A673 (cell line): ENCODE results near the gene ZNF75A. TPM values are rescaled to one million over a fixed set of nuclear protein-coding genes. Genes with fewer than 3 reads are reported as not detected.

ENCODE experiments used
- BruUV-seq: library from RNA; stranded (reverse); fragments of 400-500 nt; replicated peaks from 2 replicates; lab custom pipeline; 2021; lab: Mats Ljungman, UMichigan
- CTCF ChIA-PET: fragments of 300-600 bp; sonication (Branson Sonifier 250); formaldehyde crosslinking; loops from one replicate; lab custom pipeline; 2022; ENCODE audit warnings: antibody characterized with exemption; lab: Charles Lee
- POLR2A ChIA-PET: fragments of 300-600 bp; sonication (Branson Sonifier 250); formaldehyde crosslinking; loops from one replicate; lab custom pipeline; 2022; ENCODE audit warnings: antibody characterized with exemption; ENCODE audit not compliant: low non-redundant PET; lab: Charles Lee
- DNase-seq: peaks from one replicate; pipeline ENCODE4 v3.0.0-alpha.2; 2015; ENCODE audit warnings: low spot score
- H3K27ac ChIP-seq: fragments of 200-600 bp; sonication (generic); 2 replicates; pipeline ENCODE4 v1.5.1; 2016; ENCODE audit warnings: mixed run types, low read depth, mild to moderate bottlenecking, mixed read lengths, antibody characterized with exemption, low read length; ENCODE audit not compliant: poor library complexity, severe bottlenecking
- H3K27me3 ChIP-seq: fragments of 200-600 bp; sonication (generic); replicated peaks from 2 replicates; pipeline ENCODE4 v1.6.1; 2017; ENCODE audit warnings: mixed run types, low read depth, mild to moderate bottlenecking, mixed read lengths, antibody characterized with exemption, low read length; ENCODE audit not compliant: insufficient read depth, poor library complexity
- H3K36me3 ChIP-seq: fragments of 200-600 bp; sonication (generic); 2 replicates; pipeline ENCODE4 v1.6.1; 2016; ENCODE audit warnings: mixed run types, mild to moderate bottlenecking, mixed read lengths, antibody characterized with exemption, low read length; ENCODE audit not compliant: insufficient read depth, poor library complexity, severe bottlenecking
- H3K4me1 ChIP-seq: fragments of 200-600 bp; sonication (generic); 2 replicates; pipeline ENCODE4 v1.6.1; 2017; ENCODE audit warnings: mixed run types, mild to moderate bottlenecking, mixed read lengths, antibody characterized with exemption, low read length; ENCODE audit not compliant: insufficient read depth, poor library complexity, severe bottlenecking
- H3K4me3 ChIP-seq: fragments of 200-600 bp; sonication (generic); 2 replicates; pipeline ENCODE4 v1.5.1; 2016; ENCODE audit warnings: low read depth, mixed run types, mild to moderate bottlenecking, mixed read lengths, low read length; ENCODE audit not compliant: poor library complexity, severe bottlenecking
- H3K9me3 ChIP-seq: fragments of 200-600 bp; sonication (generic); 2 replicates; pipeline ENCODE4 v1.6.1; 2016; ENCODE audit warnings: mixed run types, low read depth, mild to moderate bottlenecking, mixed read lengths, antibody characterized with exemption, low read length; ENCODE audit not compliant: poor library complexity, severe bottlenecking
- EZH2 ChIP-seq: fragments of 200-600 bp; sonication (generic); IDR thresholded peaks from 2 replicates; pipeline ENCODE4 v1.6.1; 2017; ENCODE audit warnings: borderline replicate concordance, low read depth, mild to moderate bottlenecking, mixed read lengths, antibody characterized with exemption, low read length; ENCODE audit not compliant: poor library complexity, severe bottlenecking
- intact Hi-C: fragments of 100-400 bp; cut with micrococcal nuclease; formaldehyde crosslinking; loops from one replicate; pipeline ENCODE4 v1.10.0; 2022; ENCODE audit not compliant: unreplicated experiment
- total RNA-seq: library from RNA; stranded (reverse); gene quantifications from 2 replicates; pipeline ENCODE4 v1.2.3, GENCODE V29; 2021
- TF ChIP-seq, protein P1 (sequence below): fragments of 300-800, 200-600 bp; sonication (generic); conservative IDR thresholded peaks from 2 replicates; pipeline ENCODE4 v1.5.1; 2017; ENCODE audit warnings: low read depth, mild to moderate bottlenecking, antibody characterized with exemption, low read length, moderate library complexity, mixed read lengths

The ZNF75A gene
- total RNA-seq, 1 experiment from 2014 or later: 44.5 TPM

DNA sequence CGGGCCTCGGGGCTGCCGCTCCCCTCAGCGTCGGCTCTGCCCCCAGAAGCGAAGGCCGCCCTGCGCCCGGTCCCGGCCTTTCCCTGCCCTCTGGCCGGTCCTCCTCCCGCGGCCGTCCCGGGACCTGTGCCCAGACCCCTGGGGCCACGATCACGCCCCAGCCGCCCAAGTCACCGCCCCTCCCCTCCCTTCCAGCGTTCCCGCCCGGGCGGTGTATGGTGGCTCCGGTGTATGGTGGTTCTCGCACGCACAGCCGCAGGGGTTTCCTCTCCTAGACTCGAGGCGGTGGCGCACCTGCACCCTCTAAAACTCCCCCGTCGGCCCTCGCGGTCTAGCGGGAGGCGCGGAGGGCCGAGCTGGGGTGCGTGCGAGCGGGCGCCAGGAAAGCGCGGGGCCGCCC lies 10.1 kb upstream of the ZNF75A start:
- intact Hi-C loops: no loop called here
- BruUV-seq: no TSS peak
- no peak for DNase-seq
- TF ChIP-seq EZH2: no peak
- TF ChIP-seq, protein P1, sequence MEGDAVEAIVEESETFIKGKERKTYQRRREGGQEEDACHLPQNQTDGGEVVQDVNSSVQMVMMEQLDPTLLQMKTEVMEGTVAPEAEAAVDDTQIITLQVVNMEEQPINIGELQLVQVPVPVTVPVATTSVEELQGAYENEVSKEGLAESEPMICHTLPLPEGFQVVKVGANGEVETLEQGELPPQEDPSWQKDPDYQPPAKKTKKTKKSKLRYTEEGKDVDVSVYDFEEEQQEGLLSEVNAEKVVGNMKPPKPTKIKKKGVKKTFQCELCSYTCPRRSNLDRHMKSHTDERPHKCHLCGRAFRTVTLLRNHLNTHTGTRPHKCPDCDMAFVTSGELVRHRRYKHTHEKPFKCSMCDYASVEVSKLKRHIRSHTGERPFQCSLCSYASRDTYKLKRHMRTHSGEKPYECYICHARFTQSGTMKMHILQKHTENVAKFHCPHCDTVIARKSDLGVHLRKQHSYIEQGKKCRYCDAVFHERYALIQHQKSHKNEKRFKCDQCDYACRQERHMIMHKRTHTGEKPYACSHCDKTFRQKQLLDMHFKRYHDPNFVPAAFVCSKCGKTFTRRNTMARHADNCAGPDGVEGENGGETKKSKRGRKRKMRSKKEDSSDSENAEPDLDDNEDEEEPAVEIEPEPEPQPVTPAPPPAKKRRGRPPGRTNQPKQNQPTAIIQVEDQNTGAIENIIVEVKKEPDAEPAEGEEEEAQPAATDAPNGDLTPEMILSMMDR: no peak
- peaks cover 49% of the 10 kb centered on the region for H3K36me3 ChIP-seq
- H3K9me3 ChIP-seq: peaks cover 85% of the 10 kb centered on the region
- no peak overlapping the region for H3K4me3 ChIP-seq
- POLR2A ChIA-PET: no interaction called here
- H3K27ac ChIP-seq: no peak overlapping the region
- no peaks in the 10 kb centered on the region for H3K4me1 ChIP-seq
- CTCF ChIA-PET: no interaction called here
- H3K27me3 ChIP-seq: no peaks in the 10 kb centered on the region

DNA sequence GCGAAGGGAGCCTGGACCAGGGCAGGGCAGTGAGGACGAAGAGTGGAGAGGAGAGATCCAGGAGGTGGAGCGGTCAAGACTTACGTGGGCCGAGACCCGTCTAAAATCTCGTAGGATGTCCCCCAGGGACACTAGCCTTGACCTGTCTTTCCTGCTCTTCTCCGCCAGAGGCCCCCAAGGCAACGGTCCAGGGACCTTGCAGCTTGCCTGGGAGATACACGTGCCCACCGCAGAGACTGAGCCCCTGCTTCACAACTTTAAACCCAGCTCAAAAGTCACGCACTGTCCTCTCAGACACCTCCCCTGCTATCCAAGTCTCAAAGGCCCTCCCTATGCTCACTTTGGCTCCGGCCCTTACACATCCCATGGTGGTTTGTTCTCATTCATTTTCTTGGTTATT lies 9.5 kb upstream of the ZNF75A start:
- H3K4me3 ChIP-seq: no peak overlapping the region
- POLR2A ChIA-PET: no interaction called here
- intact Hi-C loops: no loop called here

DNA sequence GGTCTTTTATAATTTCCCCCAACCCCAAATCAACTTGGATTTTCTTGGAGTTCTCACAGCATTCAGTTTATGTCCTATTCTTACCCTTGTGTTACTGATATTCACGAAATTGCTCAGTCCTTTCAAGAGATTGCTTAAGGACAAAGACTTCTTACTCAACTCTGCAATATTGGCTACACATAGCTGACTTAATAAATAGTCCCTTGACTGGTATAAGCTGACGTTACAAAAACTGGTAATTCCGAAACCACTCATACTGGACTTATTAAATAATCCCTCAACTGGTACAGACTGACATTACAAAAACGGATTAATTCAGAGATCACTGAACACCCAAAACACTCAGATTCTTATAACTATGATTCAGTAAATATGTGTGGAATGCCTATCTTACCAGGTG lies 927 bp upstream of the ZNF75A start:
- DNase-seq: no peak
- POLR2A ChIA-PET: no interaction called here
- intact Hi-C loops: no loop called here
- H3K4me1 ChIP-seq: peaks cover 6% of the 10 kb centered on the region
- peaks cover 50% of the 10 kb centered on the region for H3K36me3 ChIP-seq
- no peak overlapping the region for H3K27ac ChIP-seq
- BruUV-seq: no TSS peak
- peaks cover 78% of the 10 kb centered on the region for H3K9me3 ChIP-seq
- H3K27me3 ChIP-seq: no peaks in the 10 kb centered on the region
- H3K4me3 ChIP-seq: peak overlapping the region; percentile 61
- TF ChIP-seq, protein P1: no peak
- TF ChIP-seq EZH2: no peak
- CTCF ChIA-PET: no interaction called here

More for the DNA sequence above, 9.5 kb upstream of the ZNF75A start:
- Histone ChIP-seq H3K27me3 (no peaks in the 10 kb centered on the region), H3K36me3 (peaks cover 46% of the 10 kb centered on the region), H3K27ac (no peak overlapping the region), H3K9me3 (peaks cover 83% of the 10 kb centered on the region), H3K4me1 (no peaks in the 10 kb centered on the region)
- TF ChIP-seq, protein P1: no peak
- TF ChIP-seq EZH2: no peak
- CTCF ChIA-PET: no interaction called here
- no peak for DNase-seq
- no TSS peak for BruUV-seq
